PC-9 (cell line): ENCODE measurements around the gene LYRM7. TPM values are rescaled to one million over a fixed set of nuclear protein-coding genes. Genes with fewer than 3 reads are reported as not detected.
"Not testable (repeated sequence)": the region's sequence is repeated elsewhere in the genome, so short reads cannot be mapped to it uniquely, and the experiment has no call there.

ENCODE experiments used
- BruUV-seq: library from RNA; stranded (reverse); fragments of 400-500 nt; replicated peaks from 2 replicates; lab custom pipeline; 2021; lab: Mats Ljungman, UMichigan
- CTCF ChIA-PET: fragments of 300-600 bp; sonication (Branson Sonifier 250); formaldehyde crosslinking; loops from one replicate; lab custom pipeline; 2022; ENCODE audit warnings: antibody characterized with exemption; lab: Charles Lee
- POLR2A ChIA-PET: fragments of 300-600 bp; sonication (Branson Sonifier 250); formaldehyde crosslinking; loops from one replicate; lab custom pipeline; 2022; ENCODE audit warnings: antibody characterized with exemption; ENCODE audit not compliant: unreplicated experiment; lab: Charles Lee
- DNase-seq, 2 experiments: peaks; one replicate each; pipeline versions ENCODE4 v3.0.0 to v3.0.0-alpha.2; 2015 to 2022; ENCODE audit warnings: mixed read lengths in 1 of 2
- H2AFZ ChIP-seq: fragments of 200-600 bp; sonication (generic); 2 replicates; pipeline ENCODE4 v1.8.1; 2017; ENCODE audit warnings: antibody characterized with exemption
- H3F3A ChIP-seq: fragments of 200-600 bp; sonication (generic); 2 replicates; pipeline ENCODE4 v1.8.1; 2017; ENCODE audit warnings: antibody characterized with exemption, mild to moderate bottlenecking, low read depth; ENCODE audit not compliant: insufficient read depth
- H3K27ac ChIP-seq: fragments of 200-600 bp; sonication (generic); 2 replicates; pipeline ENCODE4 v1.6.1; 2016; ENCODE audit warnings: mixed run types
- H3K27me3 ChIP-seq: fragments of 200-600 bp; sonication (generic); 2 replicates; pipeline ENCODE4 v1.6.1; 2016; ENCODE audit warnings: low read depth, mixed run types; ENCODE audit not compliant: insufficient read depth
- H3K36me3 ChIP-seq: fragments of 200-600 bp; sonication (generic); 2 replicates; pipeline ENCODE4 v1.6.1; 2016; ENCODE audit warnings: low read depth, mixed run types
- H3K4me1 ChIP-seq: fragments of 200-600 bp; sonication (generic); replicated peaks from 2 replicates; pipeline ENCODE4 v1.6.1; 2016; ENCODE audit warnings: mixed run types; ENCODE audit not compliant: insufficient read depth
- H3K4me2 ChIP-seq: fragments of 200-600 bp; sonication (generic); 2 replicates; pipeline ENCODE4 v1.6.1; 2017; ENCODE audit warnings: mixed run types
- H3K4me3 ChIP-seq: fragments of 200-600 bp; sonication (generic); 2 replicates; pipeline ENCODE4 v1.6.1; 2016; ENCODE audit warnings: mixed run types
- H3K79me2 ChIP-seq: fragments of 200-600 bp; sonication (generic); 2 replicates; pipeline ENCODE4 v1.6.1; 2017; ENCODE audit warnings: low read depth, mixed run types
- H3K9me2 ChIP-seq: fragments of 200-600 bp; sonication (generic); 2 replicates; pipeline ENCODE4 v1.8.1; 2017; ENCODE audit warnings: mild to moderate bottlenecking; ENCODE audit not compliant: insufficient read depth
- H3K9me3 ChIP-seq: fragments of 200-600 bp; sonication (generic); 2 replicates; pipeline ENCODE4 v1.8.1; 2016; ENCODE audit warnings: low read depth; ENCODE audit not compliant: insufficient read depth
- H4K20me1 ChIP-seq: fragments of 200-600 bp; sonication (generic); 2 replicates; pipeline ENCODE4 v1.8.1; 2017; ENCODE audit not compliant: insufficient read depth
- CTCF ChIP-seq: fragments of 200-600 bp; sonication (generic); conservative IDR thresholded peaks from 2 replicates; pipeline ENCODE4 v1.6.1; 2017; ENCODE audit warnings: mixed run types, antibody characterized with exemption, mild to moderate bottlenecking, moderate library complexity
- EZH2 ChIP-seq: fragments of 200-600 bp; sonication (generic); IDR thresholded peaks from 2 replicates; pipeline ENCODE4 v1.8.0; 2017; ENCODE audit warnings: antibody characterized with exemption, low read depth
- intact Hi-C: fragments of 100-400 bp; cut with micrococcal nuclease; formaldehyde crosslinking; loops from one replicate; pipeline ENCODE4 v1.10.0; 2022; ENCODE audit not compliant: unreplicated experiment
- total RNA-seq: library from RNA; stranded (reverse); gene quantifications from 2 replicates; pipeline ENCODE4 v1.2.3, GENCODE V29; 2021

LYRM7 gene
- total RNA-seq, 1 experiment from 2014 or later, result 9.5 TPM

DNA sequence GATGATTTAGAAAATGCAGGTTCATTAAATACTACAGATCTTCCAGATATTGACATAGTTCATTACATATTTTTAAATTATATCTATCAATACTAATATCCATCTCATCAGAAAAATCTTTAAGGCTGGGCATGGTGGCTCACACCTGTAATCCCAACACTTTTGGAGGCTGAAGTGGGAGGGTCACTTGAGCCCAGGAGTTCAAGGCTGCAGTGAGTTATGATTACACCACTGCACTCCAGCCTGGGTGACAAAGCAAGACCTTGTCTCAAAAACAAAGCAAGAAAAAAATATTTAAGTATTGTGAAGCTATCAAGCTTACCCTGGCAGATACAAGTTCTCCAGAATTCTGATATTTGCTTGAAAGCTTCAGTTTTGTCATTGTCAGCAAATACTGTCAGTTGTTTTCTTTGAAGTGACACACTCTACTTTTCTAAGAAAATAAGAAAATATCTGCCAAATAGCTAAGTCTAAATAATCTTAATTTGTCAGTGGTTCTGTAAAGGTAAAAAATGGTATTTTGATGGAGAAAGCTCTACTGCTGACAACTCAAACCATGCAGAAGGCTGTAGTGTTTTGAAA is 14.9 kb downstream of the LYRM7 start:
- H3K9me2 ChIP-seq, result no peaks in the 10 kb centered on the region
- no peaks in the 10 kb centered on the region for H3K79me2 ChIP-seq
- TF ChIP-seq CTCF (no peak), EZH2 (no peak)
- intact Hi-C loops, result no loop called here
- H3K36me3 ChIP-seq, result no peaks in the 10 kb centered on the region
- peaks cover 18% of the 10 kb centered on the region for H3K4me1 ChIP-seq
- no peak overlapping the region for H3K4me2 ChIP-seq
- no peaks in the 10 kb centered on the region for H4K20me1 ChIP-seq
- no peak overlapping the region for H2AFZ ChIP-seq
- H3K4me3 ChIP-seq, result no peak overlapping the region
- no peaks in the 10 kb centered on the region for H3K9me3 ChIP-seq
- ChIA-PET POLR2A (no interaction called here), CTCF (no interaction called here)
- H3K27me3 ChIP-seq, result no peaks in the 10 kb centered on the region
- H3F3A ChIP-seq, result no peaks in the 10 kb centered on the region
- H3K27ac ChIP-seq, result peak overlapping the region; percentile 91
- no TSS peak for BruUV-seq
- DNase-seq, result no peak

DNA sequence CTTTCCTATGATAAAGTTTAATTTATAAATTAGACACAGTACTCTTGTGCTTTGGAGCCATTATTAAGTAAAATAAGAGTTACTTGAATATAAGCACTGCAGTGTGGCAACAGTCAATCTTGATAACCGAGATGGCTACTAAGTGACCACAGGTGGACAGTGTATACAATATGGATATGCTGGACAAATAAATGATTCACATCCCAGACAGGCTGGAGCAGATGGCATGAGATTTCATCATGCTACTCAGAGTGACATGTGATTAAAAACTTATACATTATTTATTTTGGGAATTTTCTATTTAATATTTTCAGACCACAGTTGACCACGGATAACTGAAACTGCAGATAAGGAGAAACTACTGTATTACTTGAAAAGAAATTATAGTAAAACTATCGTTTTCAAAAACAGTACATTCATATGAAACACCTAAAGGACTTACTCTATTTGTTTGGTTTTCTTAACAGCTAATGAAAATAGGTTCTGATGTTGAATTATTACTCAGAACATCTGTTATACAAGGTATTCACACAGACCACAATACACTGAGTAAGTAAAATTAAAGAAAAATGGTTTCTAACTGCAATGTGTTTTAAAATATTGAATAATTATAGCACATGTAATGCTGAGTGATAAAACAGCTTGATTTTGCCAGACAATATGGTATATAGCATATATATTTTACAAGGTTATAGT is 16.0 kb downstream of the LYRM7 start:
- H3F3A ChIP-seq, result no peaks in the 10 kb centered on the region
- H4K20me1 ChIP-seq, result no peaks in the 10 kb centered on the region
- no peak overlapping the region for H3K4me2 ChIP-seq
- DNase-seq, result peak in 1 of 2 experiments; percentile 53
- intact Hi-C loops, result no loop called here
- peaks cover 18% of the 10 kb centered on the region for H3K4me1 ChIP-seq
- H3K79me2 ChIP-seq, result no peaks in the 10 kb centered on the region
- 0 out of 2 replicates have a peak overlapping the region, but pooled peaks have one; percentile 28 for H2AFZ ChIP-seq
- peak overlapping the region; percentile 91 for H3K27ac ChIP-seq
- H3K4me3 ChIP-seq, result no peak overlapping the region
- no TSS peak for BruUV-seq
- H3K27me3 ChIP-seq, result no peaks in the 10 kb centered on the region
- H3K36me3 ChIP-seq, result no peaks in the 10 kb centered on the region
- no peak for TF ChIP-seq CTCF
- CTCF ChIA-PET, result no interaction called here
- no peaks in the 10 kb centered on the region for H3K9me2 ChIP-seq
- H3K9me3 ChIP-seq, result no peaks in the 10 kb centered on the region
- POLR2A ChIA-PET, result no interaction called here

DNA sequence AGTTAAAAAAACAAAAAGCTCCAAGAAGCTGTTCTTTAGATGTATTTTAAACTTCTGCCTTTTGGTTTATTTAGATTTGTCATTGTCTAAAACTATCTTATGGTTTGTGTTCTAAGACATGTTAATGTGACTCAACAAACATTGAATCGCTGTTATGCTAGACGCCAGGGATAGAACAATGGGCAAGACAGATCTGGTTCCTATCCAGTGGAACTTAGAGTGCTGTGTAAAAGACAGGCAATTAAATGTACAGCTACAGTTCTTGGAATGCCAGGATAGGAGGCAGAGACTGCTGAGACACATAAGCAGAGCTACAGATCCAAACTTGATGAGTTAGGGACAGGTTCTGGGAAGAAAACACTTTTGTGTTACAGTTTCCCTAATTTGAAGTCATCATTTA is 22.4 kb downstream of the LYRM7 start:
- no peaks in the 10 kb centered on the region for H3K36me3 ChIP-seq
- H3F3A ChIP-seq, result no peaks in the 10 kb centered on the region; the same call in 1 of the 2 replicates
- no peaks in the 10 kb centered on the region for H3K79me2 ChIP-seq
- H3K4me1 ChIP-seq, result no peaks in the 10 kb centered on the region
- no peak overlapping the region for H2AFZ ChIP-seq
- no peak overlapping the region for H3K4me2 ChIP-seq
- H3K27ac ChIP-seq, result no peak overlapping the region
- no peak overlapping the region for H3K4me3 ChIP-seq
- POLR2A ChIA-PET, result no interaction called here
- CTCF ChIA-PET, result no interaction called here
- TF ChIP-seq EZH2 (no peak), CTCF (no peak)
- DNase-seq, result no peak
- no TSS peak for BruUV-seq
- no peaks in the 10 kb centered on the region for H3K9me3 ChIP-seq
- H3K27me3 ChIP-seq, result no peaks in the 10 kb centered on the region
- intact Hi-C loops, result no loop called here
- H3K9me2 ChIP-seq, result no peaks in the 10 kb centered on the region
- no peaks in the 10 kb centered on the region for H4K20me1 ChIP-seq

- H3K79me2 ChIP-seq, BruUV-seq, DNase-seq, H2AFZ ChIP-seq, H3K9me2 ChIP-seq, H3K9me3 ChIP-seq, H3K27me3 ChIP-seq, H3K27ac ChIP-seq, H3F3A ChIP-seq, H3K4me1 ChIP-seq, CTCF ChIA-PET, H3K36me3 ChIP-seq, H4K20me1 ChIP-seq, intact Hi-C loops, H3K4me2 ChIP-seq, H3K4me3 ChIP-seq, POLR2A ChIA-PET: not testable (repeated sequence)
Observed at GRCh38 chr5:131193897-131194296, 23.2 kb downstream of the LYRM7 start.
